GM13976 (cell line): ENCODE results near the gene APIP.
"Not testable (repeated sequence)": the region's sequence is repeated elsewhere in the genome, so short reads cannot be mapped to it uniquely, and the experiment has no call there.

Experiments
- DNase-seq: peaks from one replicate; pipeline ENCODE4 v3.0.0; 2012; ENCODE audit warnings: low spot score
- CTCF ChIP-seq: IDR thresholded peaks from 2 replicates; pipeline ENCODE4 v1.5.1; 2012; ENCODE audit warnings: borderline replicate concordance, mild to moderate bottlenecking; ENCODE audit not compliant: insufficient read depth; ENCODE audit errors: extremely low read depth, missing control alignments, control extremely low read depth
- in situ Hi-C: fragments of 300-500 bp; cut with MboI; formaldehyde crosslinking; loops from one replicate; pipeline ENCODE4 v1.12.0; 2022; ENCODE audit warnings: low sequenced_read_pairs, mixed read lengths, inconsistent platforms; ENCODE audit not compliant: unreplicated experiment

Gene APIP

GRCh38 chr11:34915136-34916014 lies 804 bp downstream of the APIP start:
- no peak for TF ChIP-seq CTCF
- in situ Hi-C loops, result no loop called here
- DNase-seq, result no peak

- DNase-seq, in situ Hi-C loops: not testable (repeated sequence)
These were observed 2.6 kb downstream of the APIP start for GRCh38 chr11:34913556-34913955.

GRCh38 chr11:34911676-34912075 lies 4.5 kb downstream of the APIP start:
- no peak for DNase-seq
- no peak for TF ChIP-seq CTCF
- in situ Hi-C loops, result no loop called here

GRCh38 chr11:34910817-34911216 lies 5.4 kb downstream of the APIP start:
- no peak for DNase-seq
- no peak for TF ChIP-seq CTCF
- in situ Hi-C loops, result no loop called here

- no peak for TF ChIP-seq CTCF
- in situ Hi-C loops, result no loop called here
- DNase-seq, result no peak
These were observed 6.2 kb downstream of the APIP start for GRCh38 chr11:34909955-34910354.

GRCh38 chr11:34909415-34909814 lies 6.8 kb downstream of the APIP start:
- no peak for TF ChIP-seq CTCF
- in situ Hi-C loops, result no loop called here

GRCh38 chr11:34907934-34908593 lies 8.1 kb downstream of the APIP start:
- no peak for TF ChIP-seq CTCF
- DNase-seq, result no peak
- in situ Hi-C loops, result no loop called here

More at GRCh38 chr11:34909415-34909814, 6.8 kb downstream of the APIP start:
- no peak for DNase-seq
